ENCODE measurements around the gene KDSR.

Gene KDSR

DNA sequence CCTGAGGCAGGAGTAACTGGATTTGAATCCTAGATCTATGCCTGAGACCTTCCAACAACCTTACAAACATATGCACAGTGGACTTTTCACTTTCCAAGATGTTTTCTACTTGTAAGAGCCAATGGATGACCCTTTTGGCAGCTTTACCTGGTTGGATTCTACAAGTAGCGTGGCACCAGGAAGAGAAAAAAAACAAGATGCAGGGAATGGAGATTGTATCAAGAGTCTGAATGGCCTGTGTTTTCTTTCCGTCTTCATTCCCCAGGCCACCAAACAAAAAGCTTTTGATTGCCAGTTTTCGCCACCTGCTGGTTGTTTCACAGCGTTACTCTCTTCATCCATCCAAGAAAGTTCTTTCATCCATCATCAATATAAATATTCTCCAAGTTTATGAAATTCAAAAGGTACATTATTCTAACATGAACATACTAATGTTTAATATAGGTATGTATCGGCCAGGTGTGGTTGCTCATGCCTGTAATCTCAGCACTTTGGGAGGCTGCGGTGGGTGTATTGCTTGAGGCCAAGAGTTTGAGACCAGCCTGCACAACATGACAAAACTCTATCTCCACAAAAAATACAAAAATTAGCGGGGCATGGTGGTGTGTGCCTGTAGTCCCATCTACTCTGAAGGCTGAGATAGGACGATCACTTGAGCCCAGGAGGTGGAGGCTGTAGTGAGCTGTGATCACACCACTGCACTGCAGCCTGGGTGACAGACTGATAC, 43.9 kb downstream of the KDSR start:
- in situ Hi-C loops (cut with HindIII; ENCODE audit: low sequenced_read_pairs), result no loop called here

DNA sequence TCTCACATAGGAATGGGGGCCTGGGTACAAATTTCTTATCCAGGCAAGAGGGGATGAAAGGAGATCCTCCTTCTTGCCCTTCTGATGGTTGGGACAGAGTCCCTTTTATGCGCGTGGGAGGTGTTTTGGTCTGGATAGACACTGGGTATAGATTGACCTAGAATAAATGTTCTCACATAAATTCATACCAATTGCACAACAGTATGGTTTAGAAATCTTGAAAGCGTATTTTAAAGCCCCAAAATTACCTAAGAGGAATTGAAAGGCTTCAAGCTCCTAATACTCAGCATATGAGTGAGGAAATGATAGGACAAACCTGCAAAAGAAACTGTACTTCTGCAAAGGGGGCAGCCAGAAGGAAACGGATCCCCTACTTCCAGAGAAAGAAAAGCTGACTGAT, 44.8 kb downstream of the KDSR start:
- in situ Hi-C loops (cut with HindIII; ENCODE audit: low sequenced_read_pairs), result no loop called here

- in situ Hi-C loops (cut with HindIII; ENCODE audit: low sequenced_read_pairs), result no loop called here
Observed at GRCh38 chr18:63321291-63321690, 45.7 kb downstream of the KDSR start.

DNA sequence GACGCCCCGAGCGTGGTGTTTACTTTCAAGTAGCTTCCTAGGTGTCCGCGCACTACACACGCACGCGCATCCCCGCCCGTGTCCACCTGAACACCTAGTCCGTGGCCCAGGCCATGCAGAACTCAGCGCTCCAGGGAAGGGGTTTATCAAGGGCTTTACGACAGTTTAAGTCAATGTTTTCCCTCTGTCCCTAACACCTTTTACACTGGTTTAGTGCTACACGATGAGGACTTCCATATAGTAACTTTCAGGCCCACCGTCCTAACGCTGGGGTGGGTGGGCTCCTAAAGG, 46.1 kb downstream of the KDSR start:
- in situ Hi-C loops (cut with HindIII; ENCODE audit: low sequenced_read_pairs), result no loop called here

GRCh38 chr18:63320123-63320974, 46.7 kb downstream of the KDSR start:
- in situ Hi-C loops (cut with HindIII; ENCODE audit: low sequenced_read_pairs), result no loop called here

DNA sequence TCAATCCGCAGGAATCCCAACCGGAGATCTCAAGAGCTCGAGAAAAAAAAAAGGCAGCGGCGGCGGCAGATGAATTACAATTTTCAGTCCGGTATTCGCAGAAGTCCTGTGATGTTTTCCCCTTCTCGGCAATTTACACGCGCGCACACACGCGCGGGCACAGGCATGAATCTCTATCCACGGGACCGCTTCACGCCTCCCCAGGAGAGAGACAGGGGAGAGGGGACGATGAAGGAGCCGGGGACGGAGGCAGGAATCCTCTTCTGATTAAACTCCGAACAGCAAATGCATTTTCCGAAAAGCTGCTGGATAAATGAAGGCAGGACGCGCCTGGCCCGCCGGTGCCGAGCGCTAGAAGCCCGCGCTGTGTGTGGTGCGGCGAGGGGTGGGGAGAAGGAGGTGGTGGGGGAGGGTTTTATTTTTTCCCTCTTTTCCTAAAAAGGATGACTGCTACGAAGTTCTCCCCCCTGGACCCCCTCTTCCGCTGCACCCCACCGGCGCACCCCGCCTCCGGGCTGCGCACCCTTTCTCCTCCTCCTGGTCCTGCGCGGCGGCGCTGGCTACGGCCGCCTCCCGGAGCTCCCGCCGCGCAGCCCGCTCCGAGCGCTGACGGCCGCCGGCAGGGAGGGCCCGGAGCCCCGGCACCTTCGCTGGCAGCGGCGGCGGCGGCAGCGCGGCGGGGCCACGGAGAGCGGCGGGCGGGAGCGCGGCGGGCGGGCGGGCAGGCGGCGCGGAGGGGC, 47.5 kb downstream of the KDSR start, which contains the start of gene BCL2:
Gene BCL2 (minus strand): TSS at position 387 of the 740 bp plus-strand sequence.
- in situ Hi-C loops (cut with HindIII; ENCODE audit: low sequenced_read_pairs), result no loop called here

DNA sequence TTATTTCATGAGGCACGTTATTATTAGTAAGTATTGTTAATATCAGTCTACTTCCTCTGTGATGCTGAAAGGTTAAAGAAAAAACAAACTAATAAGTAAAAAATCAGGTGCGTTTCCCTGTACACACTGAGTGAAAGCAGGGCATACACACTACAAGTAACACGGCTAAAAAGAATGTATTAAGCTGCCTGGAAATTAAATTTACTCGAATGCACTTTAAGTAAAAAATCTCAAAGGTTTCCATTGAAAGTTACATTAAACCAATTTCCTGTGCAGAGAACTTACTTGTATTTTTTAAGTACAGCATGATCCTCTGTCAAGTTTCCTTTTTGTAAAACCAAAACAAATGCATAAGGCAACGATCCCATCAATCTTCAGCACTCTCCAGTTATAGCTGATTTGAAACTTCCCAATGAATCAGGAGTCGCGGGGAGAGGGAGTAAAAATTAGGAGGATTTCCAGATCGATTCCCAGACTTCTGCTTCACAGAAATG, 48.1 kb downstream of the KDSR start:
- in situ Hi-C loops (cut with HindIII; ENCODE audit: low sequenced_read_pairs), result no loop called here

GRCh38 chr18:63317982-63318888, 48.8 kb downstream of the KDSR start:
- in situ Hi-C loops (cut with HindIII; ENCODE audit: low sequenced_read_pairs), result no loop called here

DNA sequence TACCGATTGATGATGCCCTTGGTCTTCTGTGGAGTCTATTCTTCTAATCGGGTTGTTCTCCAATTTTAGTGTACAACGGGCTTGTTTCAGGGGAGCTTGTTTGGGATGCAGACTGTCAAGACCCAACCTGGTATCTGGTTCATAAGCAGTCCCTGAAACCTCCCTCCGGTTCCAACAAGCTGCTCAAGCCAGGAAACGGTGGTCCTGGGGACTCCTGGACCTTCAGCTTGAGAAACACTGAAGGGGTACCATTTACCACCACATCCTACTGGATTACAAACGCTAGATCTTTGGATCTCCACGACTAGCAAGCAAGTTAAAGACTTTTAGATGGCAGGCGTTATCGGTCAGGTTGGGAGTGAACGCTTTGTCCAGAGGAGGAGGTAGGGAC, 49.5 kb downstream of the KDSR start:
- in situ Hi-C loops (cut with HindIII; ENCODE audit: low sequenced_read_pairs), result no loop called here

DNA sequence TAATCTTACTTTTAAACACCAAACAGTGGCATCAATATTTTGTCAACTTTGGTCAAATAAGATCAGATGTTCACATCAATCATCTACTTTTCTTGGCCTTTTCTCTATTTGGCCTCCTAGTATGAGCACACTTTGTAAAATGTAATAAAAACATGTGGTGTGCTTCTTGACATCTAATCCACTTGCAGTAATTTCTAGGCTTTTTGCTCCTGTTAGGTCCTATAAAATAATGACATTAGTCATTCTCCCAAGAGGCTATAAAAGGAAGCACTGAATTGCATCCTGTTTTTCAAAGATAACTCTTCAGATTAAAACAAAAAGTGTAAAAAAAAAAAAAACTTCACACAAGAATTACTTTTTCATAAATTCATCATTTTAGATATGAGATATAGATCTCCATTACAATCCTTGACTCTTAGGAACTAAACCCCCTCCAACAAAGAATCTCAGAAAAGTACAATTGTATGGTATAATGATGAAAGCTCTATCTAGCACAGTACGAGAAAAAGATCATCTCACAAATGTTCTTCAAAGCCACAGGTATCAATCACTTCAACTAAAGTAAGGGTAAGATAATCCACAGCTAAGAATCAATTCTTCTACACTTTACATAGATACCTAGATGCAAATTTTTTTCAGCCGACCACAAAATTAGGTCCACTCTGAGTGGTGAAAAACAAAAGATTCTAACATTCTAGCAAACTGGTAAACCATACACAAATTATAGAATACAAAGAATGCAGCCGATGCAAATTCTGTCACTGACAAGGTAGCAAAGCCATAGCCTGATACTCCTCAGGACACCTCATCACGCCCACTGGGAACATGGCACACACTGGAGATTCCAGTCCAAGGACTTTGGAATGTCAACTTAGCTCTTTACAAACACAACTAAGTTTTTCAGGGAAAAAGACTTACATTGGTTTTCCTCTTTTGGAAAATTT, 50.1 kb downstream of the KDSR start:
- in situ Hi-C loops (cut with HindIII; ENCODE audit: low sequenced_read_pairs), result no loop called here

GRCh38 chr18:63315876-63316275, 51.1 kb downstream of the KDSR start:
- in situ Hi-C loops (cut with HindIII; ENCODE audit: low sequenced_read_pairs), result no loop called here

GRCh38 chr18:63315131-63315662, 51.8 kb downstream of the KDSR start:
- in situ Hi-C loops (cut with HindIII; ENCODE audit: low sequenced_read_pairs), result no loop called here

GRCh38 chr18:63314062-63314790, 52.8 kb downstream of the KDSR start:
- in situ Hi-C loops (cut with HindIII; ENCODE audit: low sequenced_read_pairs), result no loop called here

- in situ Hi-C loops (cut with HindIII; ENCODE audit: low sequenced_read_pairs), result no loop called here
Observed at GRCh38 chr18:63313396-63313917, 53.5 kb downstream of the KDSR start.

- in situ Hi-C loops (cut with HindIII; ENCODE audit: low sequenced_read_pairs), result no loop called here
Observed at GRCh38 chr18:63312737-63313395, 54.1 kb downstream of the KDSR start.

DNA sequence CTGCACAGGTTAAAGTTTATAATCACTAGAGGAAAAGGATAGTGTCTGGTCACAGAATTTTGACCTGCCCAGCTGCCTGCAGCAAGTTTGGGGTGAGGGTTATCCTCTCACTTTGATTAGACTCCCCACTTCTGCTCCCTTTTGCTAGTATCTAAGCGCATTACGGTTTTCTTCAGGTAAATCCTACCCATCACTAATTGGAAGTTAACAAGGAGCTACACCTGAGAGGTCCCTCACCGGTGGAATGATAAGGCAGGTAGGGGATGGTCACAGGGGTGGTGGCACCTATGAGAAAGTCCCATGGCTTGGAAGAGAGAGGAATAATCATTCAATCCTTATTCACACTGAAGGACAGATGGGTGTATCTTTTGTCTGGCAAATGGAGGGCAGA, 55.0 kb downstream of the KDSR start:
- in situ Hi-C loops (cut with HindIII; ENCODE audit: low sequenced_read_pairs), result no loop called here

GRCh38 chr18:63311118-63312018, 55.6 kb downstream of the KDSR start:
- in situ Hi-C loops (cut with HindIII; ENCODE audit: low sequenced_read_pairs), result no loop called here
